AG04449 (cell line): ENCODE data around the gene ARHGAP30.
"Not testable (repeated sequence)": the region's sequence is repeated elsewhere in the genome, so short reads cannot be mapped to it uniquely, and the experiment has no call there.

Experiments
- CTCF ChIA-PET: fragments of 350-600 bp; formaldehyde crosslinking; extraction: SDS; loops from one replicate; lab custom pipeline; 2021; ENCODE audit warnings: antibody characterized with exemption; lab: Yijun Ruan, JAX
- POLR2A ChIA-PET: fragments of 400-600, 350-600 bp; formaldehyde crosslinking; extraction: SDS; loops from one replicate; lab custom pipeline; 2020; ENCODE audit warnings: antibody characterized with exemption, inconsistent platforms; lab: Yijun Ruan, JAX
- DNase-seq: peaks from one replicate; pipeline ENCODE4 v3.0.0-alpha.2; 2010; ENCODE audit warnings: low read depth, low spot score
- H3K4me3 ChIP-seq: 2 replicates; pipeline ENCODE4 v1.5.1; 2011; ENCODE audit warnings: low read depth, mild to moderate bottlenecking, control low read depth, low read length
- CTCF ChIP-seq: IDR thresholded peaks from one replicate; pipeline ENCODE4 v1.5.1; 2011; ENCODE audit warnings: mild to moderate bottlenecking, moderate library complexity, low read length, control low read depth, inconsistent platforms; ENCODE audit not compliant: insufficient read depth; ENCODE audit errors: missing control alignments

Gene ARHGAP30

GRCh38 chr1:161017756-161018630 is 51.7 kb downstream of the ARHGAP30 start:
- no peak for TF ChIP-seq CTCF
- no peak for DNase-seq
- ChIA-PET POLR2A (no interaction called here), CTCF (interaction anchor here (0.8 kb wide), 1 partner anchor 14 kb away, joined by 3 read pairs; no protein-coding TSS in a partner anchor)
- no peak overlapping the region for H3K4me3 ChIP-seq

GRCh38 chr1:161017181-161017580 is 52.5 kb downstream of the ARHGAP30 start:
- CTCF ChIA-PET, H3K4me3 ChIP-seq, DNase-seq, POLR2A ChIA-PET: not testable (repeated sequence)

- CTCF ChIA-PET, POLR2A ChIA-PET, DNase-seq, H3K4me3 ChIP-seq: not testable (repeated sequence)
Measured at GRCh38 chr1:161016683-161017082, 53.0 kb downstream of the ARHGAP30 start.

- ChIA-PET CTCF (interaction anchor here (0.7 to 1.5 kb wide), 4 partner anchors 9 to 22 kb away, joined by 3 to 4 read pairs (median 3); no protein-coding TSS in a partner anchor), POLR2A (interaction anchor here (0.6 kb wide), 1 partner anchor 697 kb away, joined by 3 read pairs; no protein-coding TSS in a partner anchor)
- no peak overlapping the region for H3K4me3 ChIP-seq
- no peak for DNase-seq
- TF ChIP-seq CTCF, result no peak
Measured at GRCh38 chr1:161013488-161014230, 56.0 kb downstream of the ARHGAP30 start.

- no peak for TF ChIP-seq CTCF
- no peak for DNase-seq
- CTCF ChIA-PET, result interaction anchor here (0.7 to 1.5 kb wide), 3 partner anchors 8 to 21 kb away, joined by 3 to 4 read pairs (median 3); no protein-coding TSS in a partner anchor
- H3K4me3 ChIP-seq, result no peak overlapping the region
- POLR2A ChIA-PET, result interaction anchor here (0.6 kb wide), 1 partner anchor 697 kb away, joined by 3 read pairs; no protein-coding TSS in a partner anchor
Measured at GRCh38 chr1:161013131-161013487, 56.6 kb downstream of the ARHGAP30 start.

GRCh38 chr1:161012420-161012819 is 57.3 kb downstream of the ARHGAP30 start:
- no peak for TF ChIP-seq CTCF
- ChIA-PET CTCF (interaction anchor here (1.2 to 1.5 kb wide), 3 partner anchors 13 to 85 kb away, joined by 4 to 6 read pairs (median 4); no protein-coding TSS in a partner anchor), POLR2A (no interaction called here)
- no peak for DNase-seq
- no peak overlapping the region for H3K4me3 ChIP-seq
